ENCODE data around the gene TENM4.

- no peak for TF ChIP-seq POLR2A (IDR thresholded peaks at IDR 0.05)
- TF ChIP-seq, protein P1, sequence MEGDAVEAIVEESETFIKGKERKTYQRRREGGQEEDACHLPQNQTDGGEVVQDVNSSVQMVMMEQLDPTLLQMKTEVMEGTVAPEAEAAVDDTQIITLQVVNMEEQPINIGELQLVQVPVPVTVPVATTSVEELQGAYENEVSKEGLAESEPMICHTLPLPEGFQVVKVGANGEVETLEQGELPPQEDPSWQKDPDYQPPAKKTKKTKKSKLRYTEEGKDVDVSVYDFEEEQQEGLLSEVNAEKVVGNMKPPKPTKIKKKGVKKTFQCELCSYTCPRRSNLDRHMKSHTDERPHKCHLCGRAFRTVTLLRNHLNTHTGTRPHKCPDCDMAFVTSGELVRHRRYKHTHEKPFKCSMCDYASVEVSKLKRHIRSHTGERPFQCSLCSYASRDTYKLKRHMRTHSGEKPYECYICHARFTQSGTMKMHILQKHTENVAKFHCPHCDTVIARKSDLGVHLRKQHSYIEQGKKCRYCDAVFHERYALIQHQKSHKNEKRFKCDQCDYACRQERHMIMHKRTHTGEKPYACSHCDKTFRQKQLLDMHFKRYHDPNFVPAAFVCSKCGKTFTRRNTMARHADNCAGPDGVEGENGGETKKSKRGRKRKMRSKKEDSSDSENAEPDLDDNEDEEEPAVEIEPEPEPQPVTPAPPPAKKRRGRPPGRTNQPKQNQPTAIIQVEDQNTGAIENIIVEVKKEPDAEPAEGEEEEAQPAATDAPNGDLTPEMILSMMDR (IDR thresholded peaks at IDR 0.05): no peak
Observed at GRCh38 chr11:78797559-78797958, 643.3 kb downstream of the TENM4 start.
